HCT116 (cell line): Measurements from ENCODE around the gene PRRT3. TPM values are rescaled to one million over a fixed set of nuclear protein-coding genes. Genes with fewer than 3 reads are reported as not detected.

ENCODE experiments used
- ATAC-seq: fragments of 200-7000 bp; cut with Tn5 transposase; 2 replicates; pipeline ENCODE4 v1.9.1; 2020; ENCODE audit warnings: mild to moderate bottlenecking, moderate library complexity
- BruUV-seq: library from RNA; stranded (reverse); fragments of 400-500 nt; replicated peaks from 2 replicates; lab custom pipeline; 2021; lab: Mats Ljungman, UMichigan
- CTCF ChIA-PET: fragments of 300-600 bp; sonication (Branson Sonifier 250); formaldehyde crosslinking; loops from one replicate; lab custom pipeline; 2021; ENCODE audit warnings: antibody characterized with exemption; lab: Charles Lee
- POLR2A ChIA-PET: fragments of 300-600, 350-600 bp; sonication (Branson Sonifier 250); formaldehyde crosslinking; loops from one replicate; lab custom pipeline; 2021; ENCODE audit warnings: antibody characterized with exemption; lab: Charles Lee
- RAD21 ChIA-PET, 2 experiments: fragments of 300-600 bp; sonication (Branson Sonifier 250); formaldehyde crosslinking; loops; one replicate each; lab custom pipeline; 2023; ENCODE audit warnings: low total read pairs in 2 of 2; ENCODE audit not compliant: uncharacterized antibody in 2 of 2, unreplicated experiment in 2 of 2, low non-redundant PET in 1 of 2; lab: Charles Lee
- DNase-seq: peaks from one replicate; pipeline ENCODE4 v3.0.0-alpha.2; 2010; ENCODE audit warnings: low read depth, low spot score
- H2AFZ ChIP-seq: fragments of 200-600 bp; shearing (Covaris generic), sonication (generic); 2 replicates; pipeline ENCODE4 v1.6.1; 2017; ENCODE audit warnings: low read depth, mixed run types, mixed read lengths, antibody characterized with exemption, low read length; ENCODE audit not compliant: poor library complexity, severe bottlenecking
- H3K27ac ChIP-seq: 2 replicates; pipeline ENCODE4 v1.5.1; 2012; ENCODE audit warnings: low read depth, low read length
- H3K27me3 ChIP-seq: fragments of 200-600 bp; sonication (generic); 2 replicates; pipeline ENCODE4 v1.6.1; 2016; ENCODE audit warnings: mixed run types, low read length, mixed read lengths; ENCODE audit not compliant: insufficient read depth
- H3K36me3 ChIP-seq, 2 experiments: fragments of 200-500 bp in 1 of 2; fragments of 200-600 bp in 1 of 2; sonication (Bioruptor generic) in 1 of 2; sonication (generic) in 1 of 2; 2 replicates each; pipeline versions ENCODE4 v1.5.1 to v1.6.1; 2014 to 2016; ENCODE audit warnings: low read length in 2 of 2, inconsistent platforms in 1 of 2, mixed read lengths in 1 of 2, mixed run types in 1 of 2; ENCODE audit not compliant: insufficient read depth in 2 of 2, control insufficient read depth in 1 of 2
- H3K4me1 ChIP-seq, 2 experiments: fragments of 200-600 bp in 1 of 2; sonication (generic) in 1 of 2; 2 replicates each; pipeline versions ENCODE4 v1.5.1 to v1.6.1; 2012 to 2017; ENCODE audit warnings: low read length in 2 of 2, inconsistent platforms in 1 of 2, mild to moderate bottlenecking in 1 of 2, mixed read lengths in 1 of 2, mixed run types in 1 of 2, moderate library complexity in 1 of 2; ENCODE audit not compliant: insufficient read depth in 2 of 2, control insufficient read depth in 1 of 2
- H3K4me2 ChIP-seq: fragments of 200-600 bp; sonication (generic); 2 replicates; pipeline ENCODE4 v1.6.1; 2017; ENCODE audit warnings: mixed run types, low read length, mixed read lengths
- H3K4me3 ChIP-seq, 2 experiments: fragments of 200-600 bp in 1 of 2; sonication (generic) in 1 of 2; replicated peaks in 1 of 2; 2 replicates each; pipeline ENCODE4 v1.5.1; 2011 to 2016; ENCODE audit warnings: low read length in 2 of 2, control low read depth in 1 of 2, low read depth in 1 of 2, mild to moderate bottlenecking in 1 of 2, mixed read lengths in 1 of 2, mixed run types in 1 of 2
- H3K79me2 ChIP-seq: fragments of 200-600 bp; sonication (generic); 2 replicates; pipeline ENCODE4 v1.6.1; 2017; ENCODE audit warnings: mild to moderate bottlenecking, mixed run types, low read length, moderate library complexity, mixed read lengths; ENCODE audit not compliant: insufficient read depth
- H3K9ac ChIP-seq: fragments of 200-600 bp; sonication (generic); 2 replicates; pipeline ENCODE4 v1.6.1; 2016; ENCODE audit warnings: low read length, mixed read lengths
- H3K9me2 ChIP-seq: fragments of 200-600 bp; sonication (generic), shearing (Covaris generic); 2 replicates; pipeline ENCODE4 v1.6.1; 2017; ENCODE audit warnings: mixed run types, mild to moderate bottlenecking, moderate library complexity; ENCODE audit not compliant: insufficient read depth
- H3K9me3 ChIP-seq, 2 experiments: fragments of 200-500 bp in 1 of 2; fragments of 200-600 bp in 1 of 2; sonication (Bioruptor generic) in 1 of 2; sonication (generic) in 1 of 2; 2 replicates each; pipeline ENCODE4 v1.6.1; 2014 to 2017; ENCODE audit warnings: low read length in 2 of 2, mixed read lengths in 2 of 2, inconsistent platforms in 1 of 2, low read depth in 1 of 2, mild to moderate bottlenecking in 1 of 2, mixed run types in 1 of 2, moderate library complexity in 1 of 2; ENCODE audit not compliant: control insufficient read depth in 1 of 2, insufficient read depth in 1 of 2
- H4K20me1 ChIP-seq: fragments of 200-600 bp; sonication (generic), shearing (Covaris generic); 2 replicates; pipeline ENCODE4 v1.6.1; 2017; ENCODE audit warnings: mixed run types, mild to moderate bottlenecking, moderate library complexity; ENCODE audit not compliant: insufficient read depth
- CBX3 ChIP-seq: IDR thresholded peaks from 2 replicates; pipeline ENCODE4 v1.6.1; 2012; ENCODE audit warnings: low read depth
- CEBPB ChIP-seq: IDR thresholded peaks from 2 replicates; pipeline ENCODE4 v1.6.1; 2012; ENCODE audit warnings: low read depth
- EGR1 ChIP-seq: IDR thresholded peaks from 2 replicates; pipeline ENCODE4 v1.6.1; 2012; ENCODE audit warnings: low read depth
- ELF1 ChIP-seq: IDR thresholded peaks from 2 replicates; pipeline ENCODE4 v1.6.1; 2012; ENCODE audit warnings: low read depth, borderline replicate concordance
- EZH2 ChIP-seq: fragments of 200-600 bp; sonication (generic); IDR thresholded peaks from 2 replicates; pipeline ENCODE4 v1.6.1; 2017; ENCODE audit warnings: antibody characterized with exemption, mixed run types
- JUND ChIP-seq: IDR thresholded peaks from 2 replicates; pipeline ENCODE4 v1.6.1; 2012
- POLR2A ChIP-seq: IDR thresholded peaks from 2 replicates; pipeline ENCODE4 v1.7.0; 2011; ENCODE audit warnings: borderline replicate concordance; ENCODE audit not compliant: insufficient read depth, insufficient read length; ENCODE audit errors: extremely low read depth
- POLR2AphosphoS5 ChIP-seq: IDR thresholded peaks from 2 replicates; pipeline ENCODE4 v1.6.1; 2011; ENCODE audit warnings: mild to moderate bottlenecking, low read depth, low read length, moderate library complexity
- RAD21 ChIP-seq: IDR thresholded peaks from 2 replicates; pipeline ENCODE4 v1.6.1; 2012; ENCODE audit warnings: low read depth, mild to moderate bottlenecking
- REST ChIP-seq: IDR thresholded peaks from 2 replicates; pipeline ENCODE4 v1.6.1; 2012; ENCODE audit warnings: low read depth
- SIN3A ChIP-seq: IDR thresholded peaks from 2 replicates; pipeline ENCODE4 v1.6.1; 2012; ENCODE audit warnings: low read depth
- YY1 ChIP-seq: IDR thresholded peaks from 2 replicates; pipeline ENCODE4 v1.6.1; 2011; ENCODE audit warnings: low read length, low read depth, moderate library complexity, mild to moderate bottlenecking; ENCODE audit not compliant: insufficient replicate concordance; ENCODE audit errors: extremely low read depth
- ZBTB33 ChIP-seq: IDR thresholded peaks from 2 replicates; pipeline ENCODE4 v1.6.1; 2011; ENCODE audit warnings: mild to moderate bottlenecking, low read length, moderate library complexity; ENCODE audit not compliant: insufficient replicate concordance; ENCODE audit errors: extremely low read depth
- ZFX ChIP-seq: fragments of 450-650 bp; IDR thresholded peaks from 2 replicates; pipeline ENCODE4 v1.6.1; 2017
- intact Hi-C: fragments of 100-400 bp; cut with micrococcal nuclease; formaldehyde crosslinking; loops from 2 replicates; pipeline ENCODE4 v1.10.0; 2022
- total RNA-seq: library from RNA; stranded (reverse); gene quantifications from one replicate; pipeline ENCODE4 v1.2.1, GENCODE V29; 2021; ENCODE audit not compliant: unreplicated experiment
- TF ChIP-seq, protein P1 (sequence below): IDR thresholded peaks from 2 replicates; pipeline ENCODE4 v1.6.1; 2012
- TF ChIP-seq, protein P2 (sequence below): IDR thresholded peaks from 2 replicates; pipeline ENCODE4 v1.6.1; 2012

Gene PRRT3
- total RNA-seq, 1 experiment from 2014 or later, result 0.96 TPM

DNA sequence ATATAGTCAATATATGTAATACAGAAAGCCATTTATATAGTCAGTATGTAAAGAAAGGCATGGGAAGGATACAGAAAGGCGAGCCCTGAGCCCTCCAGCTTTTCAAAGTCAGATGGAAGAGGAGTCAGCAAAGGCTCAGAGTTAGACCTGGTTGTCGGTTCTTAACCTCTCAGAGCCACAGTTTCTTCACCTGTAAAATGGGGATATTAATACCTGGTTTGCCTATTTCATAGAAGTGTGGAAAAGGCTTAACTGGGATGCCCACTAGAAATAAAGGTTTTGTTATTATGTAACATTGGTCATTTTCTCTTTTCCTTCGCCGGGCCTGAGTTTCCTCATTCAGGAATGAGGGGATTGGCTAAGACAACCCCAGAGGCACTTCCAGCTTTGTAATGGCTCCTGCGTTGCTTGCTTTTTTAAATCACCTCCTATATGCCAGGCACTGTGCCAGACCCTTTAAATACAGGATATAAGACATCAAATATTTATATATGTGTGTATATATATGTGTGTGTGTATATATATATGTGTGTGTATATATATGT, 16.2 kb downstream of the PRRT3 start:
- ATAC-seq (no peak), DNase-seq (no peak)
- Histone ChIP-seq H3K27ac (no peak overlapping the region), H3K4me1 (peaks cover 9 to 24% of the 10 kb centered on the region in 2 experiments), H2AFZ (no peak overlapping the region), H3K79me2 (no peaks in the 10 kb centered on the region), H3K9ac (no peak overlapping the region), H3K27me3 (no peaks in the 10 kb centered on the region), H3K36me3 (no peaks in the 10 kb centered on the region), H3K9me3 (no peaks in the 10 kb centered on the region), H3K9me2 (no peaks in the 10 kb centered on the region), H3K4me2 (no peak overlapping the region), H3K4me3 (no peak overlapping the region), H4K20me1 (no peaks in the 10 kb centered on the region)
- intact Hi-C loops, result no loop called here
- POLR2A ChIA-PET, result no interaction called here
- no TSS peak for BruUV-seq
- CTCF ChIA-PET, result interaction anchor here (6.2 kb wide), 1 partner anchor 10 kb away, joined by 65 read pairs; no protein-coding TSS in a partner anchor
- RAD21 ChIA-PET, result no interaction called here
- TF ChIP-seq SIN3A (no peak), ZFX (no peak), CEBPB (no peak), EGR1 (no peak), RAD21 (no peak), EZH2 (no peak), CBX3 (no peak), POLR2A (no peak), JUND (no peak), POLR2AphosphoS5 (no peak), REST (no peak), ELF1 (no peak), ZBTB33 (no peak), YY1 (no peak)
- TF ChIP-seq, protein P1, sequence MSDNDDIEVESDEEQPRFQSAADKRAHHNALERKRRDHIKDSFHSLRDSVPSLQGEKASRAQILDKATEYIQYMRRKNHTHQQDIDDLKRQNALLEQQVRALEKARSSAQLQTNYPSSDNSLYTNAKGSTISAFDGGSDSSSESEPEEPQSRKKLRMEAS, result no peak
- TF ChIP-seq, protein P2, sequence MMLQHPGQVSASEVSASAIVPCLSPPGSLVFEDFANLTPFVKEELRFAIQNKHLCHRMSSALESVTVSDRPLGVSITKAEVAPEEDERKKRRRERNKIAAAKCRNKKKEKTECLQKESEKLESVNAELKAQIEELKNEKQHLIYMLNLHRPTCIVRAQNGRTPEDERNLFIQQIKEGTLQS, result no peak
